GM20431 (cell line): Measurements from ENCODE around the gene PIN4.
"Not testable (repeated sequence)": the region's sequence is repeated elsewhere in the genome, so short reads cannot be mapped to it uniquely, and the experiment has no call there.

ENCODE experiments used
- in situ Hi-C: fragments of 300-500 bp; cut with MseI, MboI; formaldehyde crosslinking; loops from one replicate; pipeline ENCODE4 v1.15.0; 2020; ENCODE audit warnings: low sequenced_read_pairs; ENCODE audit not compliant: unreplicated experiment

The PIN4 gene

DNA sequence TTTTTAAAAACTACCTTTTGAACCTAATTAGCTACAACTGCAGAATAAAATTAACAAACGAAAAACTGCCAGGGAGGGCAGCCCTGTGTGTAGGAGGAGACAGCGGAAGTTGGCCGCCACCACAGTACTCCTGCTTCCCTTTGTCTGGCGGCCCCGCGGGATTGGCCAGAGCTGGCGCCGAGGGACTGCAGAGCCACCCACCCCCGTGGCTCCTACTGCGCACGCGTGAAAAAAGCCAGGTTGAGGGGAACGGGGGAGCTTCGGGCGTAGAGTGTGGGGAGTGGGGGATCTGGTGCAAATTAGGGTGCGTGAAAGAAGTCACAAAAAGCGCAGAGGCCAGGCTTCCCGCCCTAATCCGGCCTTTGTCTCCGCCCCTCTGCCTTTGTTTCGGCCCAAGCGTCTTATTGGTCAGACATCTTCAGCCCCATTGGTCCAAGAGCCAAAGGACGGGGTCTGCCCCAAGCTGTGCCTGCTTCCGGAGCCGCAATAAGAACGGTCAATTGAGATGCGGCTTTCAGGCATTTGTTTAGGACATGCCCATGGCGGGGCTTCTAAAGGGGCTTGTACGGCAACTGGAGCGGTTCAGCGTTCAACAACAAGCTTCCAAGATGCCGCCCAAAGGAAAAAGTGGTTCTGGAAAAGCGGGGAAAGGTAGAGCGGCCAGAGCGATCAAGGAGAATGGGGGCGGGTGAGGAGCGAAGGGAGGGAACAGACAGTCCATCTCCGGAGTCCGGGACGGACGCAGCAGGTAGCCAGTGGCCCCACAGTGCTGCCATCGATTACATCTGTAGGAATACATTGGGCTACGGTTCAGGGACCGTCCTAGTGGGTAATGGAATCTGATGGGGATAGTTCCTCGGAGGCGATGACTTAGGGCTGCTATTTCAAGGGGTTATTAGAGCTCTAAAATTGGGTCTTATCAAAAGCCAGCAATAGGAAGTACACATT is at the start of gene PIN4:
Gene PIN4 (plus strand): TSS at position 580 of the 948 bp plus-strand sequence. CDS start 29 bp downstream, at position 609.
- in situ Hi-C loops = no loop called here

DNA sequence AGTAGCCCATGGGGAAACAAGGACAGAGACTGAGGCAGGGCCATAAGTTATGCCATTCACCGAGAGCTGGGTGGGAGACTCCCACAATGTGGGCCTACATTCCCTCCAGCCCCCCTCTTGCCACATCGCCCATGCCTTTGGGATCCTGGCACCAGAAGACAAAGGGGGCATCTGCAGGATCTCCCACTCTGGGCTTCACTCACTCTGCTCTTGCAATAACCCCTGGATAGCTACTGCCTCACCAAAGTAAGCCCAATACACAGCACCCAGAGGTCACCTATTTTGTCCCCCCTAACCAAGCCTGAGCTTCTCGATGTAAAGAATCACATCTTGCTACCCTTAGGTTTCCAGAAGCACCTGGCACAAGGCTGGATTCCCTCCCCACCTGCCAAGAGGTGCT is 49.1 kb upstream of the PIN4 start:
- in situ Hi-C loops = no loop called here

DNA sequence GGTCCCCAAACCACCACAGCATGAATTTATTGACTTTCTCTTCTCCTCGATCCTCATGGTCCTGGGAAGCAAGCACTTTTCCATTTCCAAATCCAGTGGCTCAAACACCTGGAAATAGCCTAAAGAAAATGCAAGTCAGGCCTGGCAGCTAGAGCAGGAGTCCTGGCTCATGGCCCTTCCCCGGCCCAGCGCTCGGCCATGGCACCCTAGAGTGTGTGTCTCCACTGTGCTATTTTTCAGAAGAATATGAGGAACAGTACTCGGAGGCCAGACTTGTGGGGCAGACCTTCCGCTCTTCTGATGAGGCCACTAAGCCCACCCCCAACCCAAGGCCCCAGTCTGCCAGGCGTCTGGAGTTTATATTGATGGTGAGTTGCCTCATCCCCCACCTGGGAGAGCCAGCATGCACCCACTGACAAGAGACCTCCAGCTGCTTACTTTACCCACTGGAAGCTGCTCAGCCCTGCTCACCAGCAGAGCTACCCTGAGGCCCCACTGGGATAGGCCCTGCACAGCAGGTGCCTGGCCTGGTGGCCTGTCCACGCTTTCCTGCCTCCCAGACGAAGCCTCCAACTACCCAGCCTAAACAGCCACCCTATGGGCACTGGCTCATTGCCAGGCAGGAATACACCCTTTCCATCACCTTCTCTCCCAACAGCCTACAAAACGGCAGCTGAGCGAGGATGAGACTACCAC is 47.6 kb upstream of the PIN4 start:
- in situ Hi-C loops = no loop called here

DNA sequence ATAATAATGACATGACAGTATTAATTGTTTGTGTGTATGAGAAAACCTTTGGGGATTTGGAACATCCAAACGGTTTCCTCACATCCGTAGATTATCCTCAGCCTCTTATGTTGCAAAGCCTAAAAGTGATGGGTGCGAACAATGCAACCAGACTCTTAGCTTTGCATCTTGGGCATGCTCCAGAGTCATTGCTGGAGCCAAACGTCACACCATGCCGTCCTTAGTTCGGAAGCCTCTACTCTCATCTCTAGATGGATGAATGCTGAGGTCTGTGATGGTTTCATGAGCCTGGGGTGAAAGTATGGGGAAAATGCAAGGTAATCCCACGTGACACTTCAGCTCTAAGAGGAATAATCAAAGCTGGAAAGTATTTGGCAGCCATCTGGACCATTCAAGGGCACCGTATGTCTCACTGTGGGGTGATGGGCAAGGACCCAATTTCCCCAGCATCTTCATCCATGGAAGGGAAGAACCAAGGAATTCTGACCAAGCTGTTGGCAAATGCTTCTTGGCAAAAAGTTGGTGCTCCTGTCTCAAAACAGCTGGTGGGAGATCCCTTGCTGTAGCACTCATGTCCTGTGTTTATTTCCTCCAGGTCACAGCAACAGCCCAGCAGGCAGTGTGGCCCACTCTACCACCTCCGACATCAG is 43.6 kb upstream of the PIN4 start:
- in situ Hi-C loops = no loop called here

DNA sequence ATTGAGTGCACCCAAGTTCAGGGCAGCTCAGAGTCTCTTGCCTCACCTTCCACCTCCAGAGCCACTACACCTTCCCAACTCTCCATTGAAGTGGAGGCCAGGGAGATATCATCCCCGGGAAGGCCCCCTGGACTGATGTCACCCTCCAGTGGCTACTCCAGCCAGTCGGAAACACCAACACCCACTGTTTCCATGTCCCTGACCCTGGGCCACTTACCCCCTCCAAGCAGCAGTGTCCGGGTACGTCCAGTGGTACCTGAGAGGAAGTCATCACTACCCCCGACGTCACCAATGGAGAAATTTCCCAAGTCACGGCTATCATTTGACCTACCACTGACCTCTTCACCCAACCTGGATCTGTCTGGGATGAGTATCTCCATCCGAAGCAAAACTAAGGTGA is 42.0 kb upstream of the PIN4 start:
- in situ Hi-C loops = no loop called here

DNA sequence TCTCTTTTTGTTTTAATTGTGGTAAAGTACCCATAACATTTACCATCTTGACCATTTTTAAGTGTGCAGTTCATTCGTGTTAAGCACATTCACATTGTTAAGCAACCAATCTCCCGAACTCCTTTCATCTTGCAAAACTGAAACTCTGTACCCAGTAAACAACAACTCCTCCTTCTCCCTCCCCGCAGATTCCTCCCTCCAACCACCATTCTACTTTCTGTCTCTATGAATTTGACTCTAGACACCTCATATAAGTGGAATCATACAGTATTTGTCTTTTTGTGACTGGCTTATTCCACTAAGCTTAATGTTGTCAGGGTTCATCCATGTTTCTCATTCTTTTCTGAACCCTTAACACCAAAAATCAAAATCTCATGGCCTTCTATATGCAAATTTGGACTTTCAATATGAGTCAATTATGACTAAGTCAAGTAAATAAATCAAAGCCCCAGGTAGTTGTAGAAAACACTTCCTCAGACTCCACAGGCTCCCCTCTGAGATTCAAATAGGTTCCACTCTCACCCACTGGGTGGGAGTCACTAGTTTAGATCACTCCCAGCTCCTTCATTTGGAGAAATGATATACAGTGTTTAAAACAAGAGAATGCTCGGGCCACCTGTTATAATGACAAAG is 40.1 kb upstream of the PIN4 start:
- in situ Hi-C loops = no loop called here

DNA sequence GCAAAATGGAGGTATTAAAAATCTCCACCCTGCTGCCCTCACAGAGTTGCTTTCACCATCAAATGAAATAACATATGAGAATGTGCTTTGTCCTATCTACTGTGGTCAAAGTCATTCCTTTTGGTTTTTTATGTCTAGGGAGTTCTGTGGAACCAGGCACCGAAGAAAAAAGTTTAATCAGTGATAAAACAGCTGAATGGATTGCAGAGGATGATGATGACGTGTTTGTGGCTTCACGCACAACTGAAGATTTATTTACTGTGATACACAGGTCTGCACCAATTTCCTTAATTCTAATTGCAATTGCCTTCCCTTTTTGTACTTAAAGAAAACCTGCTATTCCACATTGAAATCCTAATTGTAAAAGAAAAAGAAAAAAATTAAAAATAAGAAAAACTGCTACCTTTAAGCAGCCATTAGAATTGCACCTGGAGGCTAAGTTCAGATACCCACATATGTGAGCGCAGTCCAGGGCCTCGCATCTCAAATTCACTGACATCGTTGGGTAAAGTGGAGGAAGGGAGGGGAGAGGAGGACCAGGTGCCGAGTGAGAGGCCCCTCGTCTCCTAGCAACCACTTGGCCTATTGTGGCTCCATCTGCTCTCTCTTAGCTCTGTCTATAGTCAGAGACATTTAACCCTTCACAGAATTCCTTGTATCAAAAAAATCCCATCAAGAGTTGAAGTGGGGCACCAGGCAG is 39.3 kb upstream of the PIN4 start:
- in situ Hi-C loops = no loop called here

DNA sequence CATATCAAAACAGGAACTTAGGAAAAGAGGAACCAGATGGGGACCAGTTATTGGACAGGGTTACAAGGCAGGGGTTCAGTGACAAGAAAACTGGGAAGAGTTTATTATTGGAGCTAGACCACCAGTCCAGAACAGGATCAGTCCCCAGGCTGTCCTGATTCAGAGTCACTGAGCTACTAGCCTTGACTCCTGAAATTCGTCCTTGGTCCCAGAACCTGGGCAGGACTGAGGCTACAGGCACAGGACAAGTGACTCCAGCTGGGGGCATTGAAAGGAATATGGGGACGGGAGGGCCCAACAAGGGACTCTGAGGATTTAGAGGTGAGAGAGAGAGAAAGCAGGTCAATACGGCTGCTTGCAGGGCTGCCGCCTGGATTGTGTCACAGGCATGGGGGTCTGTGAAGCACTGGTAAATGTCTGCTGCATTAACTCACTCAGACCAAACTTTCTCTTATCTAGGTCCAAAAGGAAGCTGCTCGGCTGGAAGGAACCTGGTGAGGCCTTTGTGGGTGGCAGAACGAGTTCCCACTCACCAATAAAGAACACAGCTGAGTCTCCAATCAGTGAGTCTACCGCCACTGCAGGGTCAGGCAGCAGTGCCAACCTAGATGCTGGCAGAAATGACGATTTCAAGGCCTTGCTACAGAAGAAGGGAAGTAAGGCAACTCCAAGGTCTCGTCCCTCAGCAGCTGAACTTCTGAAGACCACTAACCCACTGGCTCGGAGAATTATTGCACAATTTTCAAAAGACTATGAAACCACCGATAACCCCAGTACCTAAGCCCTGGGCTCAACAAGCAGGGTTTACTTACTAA is 38.6 kb upstream of the PIN4 start:
- in situ Hi-C loops = no loop called here

DNA sequence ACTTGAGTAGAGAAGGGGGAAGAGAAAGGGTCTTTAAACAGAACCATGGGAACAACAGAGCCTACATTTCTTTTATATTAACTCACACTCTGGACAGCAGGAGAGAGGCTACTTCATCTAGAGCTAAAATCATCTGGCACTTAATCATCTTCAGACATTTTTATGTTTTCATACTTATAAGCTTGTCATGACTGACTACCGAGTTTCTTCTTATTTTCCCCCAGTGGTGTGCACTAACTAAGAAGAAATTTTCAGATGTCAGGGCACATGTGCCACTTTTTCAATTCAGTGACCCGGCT is 38.0 kb upstream of the PIN4 start:
- in situ Hi-C loops = no loop called here

DNA sequence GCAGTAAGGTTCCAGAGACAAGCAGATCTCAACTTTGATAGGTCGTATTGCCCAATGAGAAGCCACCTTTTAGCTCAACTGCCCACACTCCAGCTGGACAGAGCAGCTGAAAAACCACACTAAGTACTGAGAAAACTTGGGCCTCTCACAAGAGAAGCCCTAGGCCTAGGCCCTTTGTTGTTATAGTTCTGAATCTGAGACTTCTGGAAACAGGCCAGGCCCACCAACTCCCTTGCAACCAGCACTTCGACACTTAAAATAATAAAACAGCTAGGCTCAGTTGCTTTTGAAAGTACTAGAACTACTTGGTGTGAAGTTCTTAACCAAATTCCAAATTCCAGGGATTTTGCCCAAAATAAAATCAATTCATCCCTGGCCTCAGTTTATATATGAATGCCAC is 36.4 kb upstream of the PIN4 start:
- in situ Hi-C loops = no loop called here

DNA sequence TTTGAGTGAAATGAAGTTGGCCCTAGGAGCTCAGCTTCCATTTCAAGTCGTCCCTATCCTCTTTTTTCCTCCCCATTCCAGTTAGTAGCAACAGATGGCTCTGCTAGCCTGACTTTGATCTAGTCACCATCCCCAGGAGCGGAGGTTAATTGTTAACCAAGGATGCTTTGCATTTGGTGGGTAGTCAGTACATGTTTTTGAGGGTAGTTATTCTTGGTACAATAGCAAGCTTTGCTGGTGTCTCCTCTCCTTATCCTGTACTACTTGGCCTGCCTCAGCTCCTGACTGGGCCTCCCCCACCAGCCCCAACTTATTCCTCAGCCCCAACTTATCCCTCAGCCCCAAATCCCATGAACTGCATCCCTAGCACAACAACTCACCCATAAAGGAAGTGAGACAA is 35.0 kb upstream of the PIN4 start:
- in situ Hi-C loops = no loop called here

DNA sequence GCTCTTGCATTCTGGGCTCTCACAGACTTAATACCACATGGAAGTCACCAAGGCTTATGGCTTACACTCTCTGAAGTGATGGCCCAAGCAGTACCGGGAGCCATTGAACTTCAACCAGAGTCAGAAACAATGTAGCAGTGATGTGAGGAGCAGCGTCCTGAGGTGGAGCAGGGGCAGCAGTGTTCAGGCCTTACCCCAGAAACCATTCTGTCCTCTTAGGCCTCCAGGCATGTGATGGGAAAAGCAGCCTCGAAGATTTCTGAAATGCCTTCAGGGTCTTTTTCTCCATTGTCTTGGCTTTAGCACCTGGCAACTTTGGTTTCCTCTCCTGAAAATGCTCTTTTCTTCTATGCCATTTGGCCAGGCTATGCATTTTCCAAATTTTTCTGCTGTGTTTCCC is 22.8 kb upstream of the PIN4 start:
- in situ Hi-C loops = no loop called here

DNA sequence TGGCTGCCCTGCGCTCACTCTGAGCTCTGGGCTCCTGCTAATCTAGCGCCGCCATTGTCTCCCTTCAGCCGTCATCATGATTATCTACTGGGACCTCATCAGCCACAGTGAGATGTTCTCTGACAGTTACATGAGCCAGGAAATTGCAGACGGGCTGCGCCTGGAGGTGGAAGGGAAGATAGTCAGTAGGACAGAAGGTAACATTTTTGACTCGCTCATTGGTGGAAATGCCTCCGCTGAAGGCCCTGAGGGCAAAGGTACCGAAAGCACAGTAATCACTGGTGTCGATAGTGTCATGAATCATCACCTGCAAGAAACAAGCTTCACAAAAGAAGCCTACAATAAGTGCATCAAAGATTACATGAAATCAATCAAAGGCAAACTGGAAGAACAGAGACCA is 21.8 kb upstream of the PIN4 start:
- in situ Hi-C loops = no loop called here

DNA sequence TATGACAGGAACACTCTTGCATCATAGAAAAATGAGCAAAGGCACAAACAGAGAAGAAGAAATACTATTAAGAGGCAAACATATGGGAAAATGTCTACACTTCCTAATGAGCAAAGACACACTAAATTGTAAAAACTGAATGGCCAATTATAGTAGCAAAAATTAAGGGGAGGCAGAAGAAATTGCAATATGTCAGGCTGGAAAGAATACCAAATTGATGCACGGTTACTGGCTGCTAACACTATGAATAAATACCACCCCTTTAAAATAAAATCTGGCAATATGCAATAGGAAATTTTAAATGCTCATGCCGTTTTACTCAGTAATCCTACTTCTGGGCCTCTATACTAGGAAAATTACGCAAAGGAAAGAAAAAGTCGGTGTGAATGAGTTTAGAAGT is 16.0 kb upstream of the PIN4 start:
- in situ Hi-C loops = no loop called here

DNA sequence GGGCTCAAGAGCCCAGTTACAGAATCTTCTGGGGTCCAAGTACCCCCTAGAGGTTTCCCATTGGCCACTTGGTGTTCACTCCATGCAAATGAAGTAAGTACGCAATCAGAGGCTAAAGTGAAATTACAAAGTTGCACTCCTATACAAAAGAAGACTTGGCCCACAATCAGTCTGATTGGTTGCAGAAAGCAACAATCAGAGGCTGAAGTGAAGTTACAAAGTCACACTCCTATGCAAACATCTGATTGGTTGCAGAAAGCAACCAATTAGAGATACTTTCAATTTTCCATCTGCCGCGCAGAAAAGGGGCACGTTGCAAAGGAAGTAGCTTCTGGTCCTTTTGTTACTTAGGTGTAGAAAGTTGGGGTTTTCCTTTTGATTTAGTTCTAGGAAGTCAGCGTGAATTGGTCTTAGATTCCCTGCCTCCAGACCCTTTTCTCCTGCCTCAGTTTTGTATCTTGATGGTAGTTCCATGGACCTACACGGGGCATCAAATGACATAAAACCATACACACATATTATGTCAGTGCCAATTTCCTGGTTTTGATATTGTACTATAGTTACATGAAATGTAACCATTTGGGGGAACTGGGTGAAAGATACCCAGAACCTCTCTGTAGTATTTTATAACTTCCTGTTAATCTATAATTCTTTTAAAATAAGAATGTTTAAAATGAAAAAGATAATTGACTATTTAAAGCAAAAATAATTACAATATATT is 12.4 kb upstream of the PIN4 start:
- in situ Hi-C loops = no loop called here

DNA sequence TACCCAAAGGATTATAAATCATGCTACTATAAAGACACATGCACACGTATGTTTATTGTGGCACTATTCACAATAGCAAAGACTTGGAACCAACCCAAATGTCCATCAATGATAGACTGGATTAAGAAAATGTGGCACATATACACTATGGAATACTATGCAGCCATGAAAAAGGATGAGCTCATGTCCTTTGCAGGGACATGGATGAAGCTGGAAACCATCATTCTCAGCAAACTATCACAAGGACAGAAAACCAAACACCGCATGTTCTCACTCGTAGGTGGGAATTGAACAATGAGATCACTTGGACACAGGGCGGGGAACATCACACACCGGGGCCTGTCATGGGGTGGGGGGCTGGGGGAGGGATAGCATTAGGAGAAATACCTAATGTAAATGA is 5.3 kb upstream of the PIN4 start:
- in situ Hi-C loops = not testable (repeated sequence)

DNA sequence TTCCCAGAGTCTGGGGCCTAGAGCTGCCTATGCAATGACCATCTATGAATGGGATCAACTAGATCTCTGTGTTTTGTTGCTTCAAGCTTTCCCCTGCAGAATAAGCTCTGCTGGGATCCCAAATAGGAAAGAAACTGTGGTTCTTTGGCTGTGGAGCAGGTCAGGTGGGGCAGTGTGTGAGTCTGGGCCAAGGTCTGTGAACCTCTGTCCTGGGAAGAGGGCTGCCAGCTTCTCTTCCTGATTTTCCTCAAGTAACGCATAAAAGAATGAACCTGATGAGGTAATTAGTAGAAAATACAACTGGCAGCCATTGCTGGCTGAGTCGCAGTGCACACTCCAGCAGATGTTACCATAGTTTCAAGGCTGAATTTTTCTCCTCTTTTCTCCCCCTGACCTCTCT is 4.6 kb upstream of the PIN4 start:
- in situ Hi-C loops = no loop called here

DNA sequence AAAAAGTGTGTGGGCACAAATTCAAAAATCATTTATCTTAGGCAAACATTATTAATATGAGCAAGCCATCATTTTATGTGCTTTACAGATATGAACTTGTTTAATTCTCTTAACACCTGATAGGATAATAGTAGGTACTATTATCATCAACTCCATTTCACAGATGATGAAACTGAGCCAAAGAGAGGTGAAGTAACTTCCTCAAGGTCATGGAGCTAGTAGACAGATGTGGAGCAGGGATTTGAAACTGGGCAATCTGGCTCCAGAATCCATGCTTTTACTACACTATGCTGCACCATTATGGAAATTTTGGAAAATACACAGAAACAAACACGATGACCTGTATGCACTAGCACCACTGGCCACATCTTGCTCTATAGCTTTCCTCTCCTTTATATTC is 1.0 kb upstream of the PIN4 start:
- in situ Hi-C loops = no loop called here

DNA sequence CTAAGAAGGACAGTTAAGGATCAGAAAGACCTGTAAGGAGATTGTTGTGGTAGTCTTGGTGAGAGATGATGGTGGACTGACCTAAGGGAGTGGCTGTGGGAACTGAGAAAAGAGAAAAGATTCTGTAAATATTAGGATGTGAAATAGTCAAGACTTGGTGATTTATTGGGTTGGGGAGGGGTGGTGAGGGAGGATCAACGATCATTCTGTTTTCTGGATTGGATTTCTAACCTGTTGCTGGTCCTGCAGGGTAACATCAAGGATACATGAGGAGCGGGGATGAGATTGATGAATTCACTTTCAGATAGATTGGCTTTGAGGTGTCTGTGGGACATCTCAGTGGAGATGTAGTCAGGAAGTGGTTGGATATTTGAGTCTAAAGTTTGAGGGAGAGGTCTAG is 1.4 kb downstream of the PIN4 start:
- in situ Hi-C loops = no loop called here
